DMS153 treated with DMSO at 0.1 percent for 48 hours (cell line): ENCODE measurements around the gene DTD1.

Experiments used
- DNase-seq: peaks from one replicate; lab custom pipeline; 2025; ENCODE audit not compliant: unreplicated experiment; lab: John Stamatoyannopoulos, UW

DTD1 gene

GRCh38 chr20:18614244-18614643 is 26.4 kb downstream of the DTD1 start:
- no peak for DNase-seq

- DNase-seq = no peak
Observed at GRCh38 chr20:18615020-18615650, 27.3 kb downstream of the DTD1 start.

GRCh38 chr20:18621004-18621403 is 33.1 kb downstream of the DTD1 start:
- DNase-seq = no peak

GRCh38 chr20:18623156-18623910 is 35.5 kb downstream of the DTD1 start:
- DNase-seq = no peak

GRCh38 chr20:18624948-18625347 is 37.1 kb downstream of the DTD1 start:
- no peak for DNase-seq

- DNase-seq = no peak
Observed at GRCh38 chr20:18625907-18626655, 38.2 kb downstream of the DTD1 start.

GRCh38 chr20:18628330-18628920 is 40.6 kb downstream of the DTD1 start:
- peak; percentile 19 for DNase-seq

- peak; percentile 60 for DNase-seq
Observed at GRCh38 chr20:18632196-18632789, 44.4 kb downstream of the DTD1 start.

- no peak for DNase-seq
Observed at GRCh38 chr20:18633411-18633810, 45.6 kb downstream of the DTD1 start.

- DNase-seq = no peak
Observed at GRCh38 chr20:18634501-18634900, 46.6 kb downstream of the DTD1 start.

GRCh38 chr20:18635380-18635779 is 47.5 kb downstream of the DTD1 start:
- DNase-seq = no peak

GRCh38 chr20:18637224-18637623 is 49.4 kb downstream of the DTD1 start:
- no peak for DNase-seq

- DNase-seq = no peak
Observed at GRCh38 chr20:18638768-18639167, 50.9 kb downstream of the DTD1 start.

GRCh38 chr20:18639501-18639979 is 51.7 kb downstream of the DTD1 start:
- DNase-seq = no peak

- no peak for DNase-seq
Observed at GRCh38 chr20:18645196-18645745, 57.4 kb downstream of the DTD1 start.

GRCh38 chr20:18645851-18646250 is 58.0 kb downstream of the DTD1 start:
- DNase-seq = no peak

- no peak for DNase-seq
Observed at GRCh38 chr20:18647777-18648176, 59.9 kb downstream of the DTD1 start.

GRCh38 chr20:18650224-18650623 is 62.4 kb downstream of the DTD1 start:
- no peak for DNase-seq

GRCh38 chr20:18653736-18654447 is 66.0 kb downstream of the DTD1 start:
- DNase-seq = no peak

- no peak for DNase-seq
Observed at GRCh38 chr20:18654448-18654773, 66.6 kb downstream of the DTD1 start.
